Stomach smooth muscle (tissue), 2 donors: ENCODE data around the gene MAVS.
A peak's percentile ranks its signal among the peaks of the same experiment; 100 is the strongest.
"Not testable (repeated sequence)": the region's sequence is repeated elsewhere in the genome, so short reads cannot be mapped to it uniquely, and the experiment has no call there.

ENCODE experiments used
- H3K27ac ChIP-seq: one replicate; pipeline ENCODE4 v1.7.0; 2013; ENCODE audit warnings: mild to moderate bottlenecking, low read length, inconsistent platforms
- H3K27me3 ChIP-seq, 2 donors: one replicate each; pipeline ENCODE4 v1.7.0; 2013; ENCODE audit warnings: low read length in 2 of 2; ENCODE audit not compliant: insufficient read depth in 2 of 2, control insufficient read depth in 1 of 2
- H3K36me3 ChIP-seq, 2 donors: one replicate each; pipeline ENCODE4 v1.7.0; 2013; ENCODE audit warnings: low read length in 2 of 2; ENCODE audit not compliant: control insufficient read depth in 2 of 2, insufficient read depth in 2 of 2
- H3K4me1 ChIP-seq: one replicate; pipeline ENCODE4 v1.7.0; 2013; ENCODE audit warnings: low read length; ENCODE audit not compliant: control insufficient read depth, insufficient read depth
- H3K4me3 ChIP-seq, 2 donors: one replicate each; pipeline ENCODE4 v1.7.0; 2013; ENCODE audit warnings: low read length in 2 of 2
- H3K9ac ChIP-seq, 2 donors: one replicate each; pipeline ENCODE4 v1.7.0; 2013; ENCODE audit warnings: low read length in 2 of 2, mild to moderate bottlenecking in 1 of 2
- H3K9me3 ChIP-seq, 2 donors: one replicate each; pipeline ENCODE4 v1.7.0; 2013; ENCODE audit warnings: low read length in 2 of 2; ENCODE audit not compliant: control insufficient read depth in 2 of 2
- donor health status: healthy.
- donor health status: Pancreatic carcinoma.

MAVS gene

DNA sequence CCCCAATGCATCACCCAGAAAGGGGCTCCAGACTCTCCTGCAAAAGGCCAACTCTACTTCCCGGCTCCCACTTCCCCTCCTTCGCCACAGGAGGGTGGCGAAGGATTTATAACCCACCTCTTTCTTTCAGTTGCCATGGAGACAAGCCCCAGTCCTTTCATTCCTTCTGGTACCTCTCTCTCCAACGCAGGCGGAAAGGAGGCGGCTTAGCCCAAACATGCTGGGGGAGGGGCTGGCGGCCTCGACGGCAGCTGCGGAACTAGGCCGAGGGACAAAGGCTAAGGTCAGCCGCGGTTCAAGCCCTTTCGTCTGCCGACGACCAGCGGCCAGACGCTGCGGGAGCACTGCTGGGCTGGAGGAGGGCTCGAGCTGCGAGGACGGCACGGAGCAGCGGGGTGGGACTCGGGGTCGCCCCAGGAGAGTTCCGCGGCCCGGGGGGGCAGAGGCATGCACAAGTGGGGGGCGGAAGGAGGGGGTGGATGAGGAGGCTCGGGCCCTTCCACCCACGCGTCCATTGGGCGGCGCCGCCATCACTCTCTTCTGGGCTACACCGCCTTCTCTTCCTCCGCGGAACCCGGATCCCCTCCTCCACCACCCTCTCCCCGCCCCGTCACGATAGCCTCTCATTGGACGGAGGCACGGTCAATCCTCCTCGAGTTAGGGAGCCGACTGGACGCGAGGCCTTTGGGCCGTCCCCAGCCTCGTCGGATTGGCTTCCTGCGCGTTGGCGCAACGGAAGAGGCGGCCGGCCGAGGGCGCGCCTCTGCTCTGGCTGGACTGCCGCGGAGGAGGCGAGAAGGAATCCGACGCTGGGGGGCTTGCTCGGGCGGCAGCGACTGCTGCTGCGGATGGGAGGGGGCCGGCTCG lies 42.2 kb downstream of the MAVS start, which contains the start of gene PANK2:
TSS of gene PANK2 (plus strand) at position 766 of the 867 bp plus-strand sequence.
- Histone ChIP-seq H3K9me3 (no peaks in the 10 kb centered on the region), H3K36me3 (no peaks in the 10 kb centered on the region), H3K27me3 (no peaks in the 10 kb centered on the region), H3K27ac (peak within 1 kb of the TSS; percentile 80), H3K9ac (peak within 1 kb of the TSS; percentile 70 to 90), H3K4me1 (peaks cover 26% of the 10 kb centered on the region), H3K4me3 (peak within 1 kb of the TSS; percentile 85 to 96)

GRCh38 chr20:3889489-3890397 lies 43.1 kb downstream of the MAVS start:
- H3K9ac ChIP-seq = peak overlapping the region; percentile 70 to 81

GRCh38 chr20:3890398-3890751 lies 43.7 kb downstream of the MAVS start:
- Histone ChIP-seq H3K36me3 (no peaks in the 10 kb centered on the region), H3K9ac (peak overlapping the region; percentile 70 to 81), H3K4me1 (peaks cover 31% of the 10 kb centered on the region), H3K27me3 (no peaks in the 10 kb centered on the region), H3K27ac (peak overlapping the region; percentile 71), H3K9me3 (no peaks in the 10 kb centered on the region), H3K4me3 (peak overlapping the region; percentile 85 to 96)

More at GRCh38 chr20:3889489-3890397, 43.1 kb downstream of the MAVS start:
- peak overlapping the region; percentile 71 for H3K27ac ChIP-seq
- no peaks in the 10 kb centered on the region for H3K9me3 ChIP-seq
- peak overlapping the region; percentile 85 to 96 for H3K4me3 ChIP-seq
- peaks cover 31% of the 10 kb centered on the region for H3K4me1 ChIP-seq
- H3K36me3 ChIP-seq = no peaks in the 10 kb centered on the region
- H3K27me3 ChIP-seq = no peaks in the 10 kb centered on the region

- Histone ChIP-seq H3K9me3 (no peaks in the 10 kb centered on the region), H3K36me3 (no peaks in the 10 kb centered on the region), H3K4me3 (peak overlapping the region; percentile 85 to 96), H3K27me3 (no peaks in the 10 kb centered on the region), H3K4me1 (peaks cover 32% of the 10 kb centered on the region), H3K9ac (peak overlapping the region in 1 of 2 donors; percentile 70), H3K27ac (no peak overlapping the region)
Observed at GRCh38 chr20:3890999-3891929, 44.6 kb downstream of the MAVS start.

- Histone ChIP-seq H3K4me1 (peaks cover 38% of the 10 kb centered on the region), H3K27ac (no peak overlapping the region)
Observed at GRCh38 chr20:3894796-3895195, 48.2 kb downstream of the MAVS start.

GRCh38 chr20:3896302-3896701 lies 49.7 kb downstream of the MAVS start:
- H3K36me3 ChIP-seq = no peaks in the 10 kb centered on the region
- no peak overlapping the region for H3K27ac ChIP-seq
- H3K9ac ChIP-seq = no peak overlapping the region
- H3K27me3 ChIP-seq = no peaks in the 10 kb centered on the region
- H3K9me3 ChIP-seq = no peaks in the 10 kb centered on the region
- no peak overlapping the region for H3K4me3 ChIP-seq
- H3K4me1 ChIP-seq = peaks cover 27% of the 10 kb centered on the region

More at GRCh38 chr20:3894796-3895195, 48.2 kb downstream of the MAVS start:
- Histone ChIP-seq H3K4me3 (no peak overlapping the region), H3K9ac (no peak overlapping the region), H3K36me3 (no peaks in the 10 kb centered on the region), H3K9me3 (no peaks in the 10 kb centered on the region), H3K27me3 (no peaks in the 10 kb centered on the region)

DNA sequence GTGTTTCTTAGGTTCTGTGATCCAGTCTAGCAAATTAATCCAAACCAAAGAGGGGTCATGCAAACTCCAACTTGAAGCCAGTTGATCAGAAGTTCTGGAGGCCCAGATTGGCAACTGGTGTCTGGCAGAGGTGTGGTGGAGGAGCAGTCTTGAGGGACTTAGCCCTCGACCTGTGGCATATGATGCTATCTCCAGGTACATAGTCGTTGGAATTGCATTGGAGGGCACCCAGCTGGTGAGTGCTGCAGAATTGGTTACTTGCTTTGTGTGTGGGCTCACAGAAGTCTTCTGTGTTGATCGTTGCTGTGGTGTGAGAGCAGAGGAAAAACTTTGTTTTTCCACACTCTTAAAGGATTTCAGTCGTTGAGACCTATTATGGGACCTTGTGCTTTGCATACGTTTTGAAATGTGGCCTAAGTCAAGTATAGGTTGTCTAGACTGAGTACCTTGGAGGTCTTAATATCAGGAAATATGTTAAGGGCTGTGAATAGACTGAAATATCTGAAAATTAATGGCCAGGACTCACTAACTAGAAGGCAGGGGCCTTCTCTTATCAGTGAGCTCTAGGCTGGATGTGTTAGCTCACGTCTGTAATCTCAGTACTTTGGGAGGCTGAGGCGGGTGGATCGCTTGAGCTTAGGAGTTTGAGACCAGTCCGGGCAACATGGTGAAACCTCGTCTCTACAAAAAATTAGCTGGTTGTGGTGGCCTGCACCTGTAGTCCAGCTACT lies 50.4 kb downstream of the MAVS start:
- Histone ChIP-seq H3K9ac (no peak overlapping the region), H3K36me3 (no peaks in the 10 kb centered on the region), H3K9me3 (no peaks in the 10 kb centered on the region), H3K27ac (no peak overlapping the region), H3K4me1 (peaks cover 20% of the 10 kb centered on the region), H3K27me3 (no peaks in the 10 kb centered on the region), H3K4me3 (no peak overlapping the region)

DNA sequence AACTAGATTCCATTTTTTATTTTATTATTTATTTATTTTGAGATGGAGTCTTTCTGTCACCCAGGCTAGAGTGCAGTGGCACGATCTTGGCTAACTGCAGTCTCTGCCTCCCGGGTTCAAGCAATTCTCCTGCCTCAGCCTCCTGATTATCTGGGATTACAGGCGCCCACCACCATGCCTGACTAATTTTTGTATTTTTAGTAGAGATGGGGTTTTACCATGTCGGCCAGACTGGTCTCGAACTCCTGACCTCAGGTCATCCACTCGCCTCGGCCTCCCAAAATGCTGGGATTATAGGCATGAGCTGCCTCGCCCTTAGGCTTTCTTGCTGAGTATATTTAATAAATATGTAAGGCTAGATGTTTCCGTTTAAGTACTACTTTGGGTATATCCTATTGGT lies 51.5 kb downstream of the MAVS start:
- H3K27ac ChIP-seq, H3K36me3 ChIP-seq, H3K9me3 ChIP-seq, H3K27me3 ChIP-seq, H3K9ac ChIP-seq, H3K4me3 ChIP-seq: not testable (repeated sequence)
- H3K4me1 ChIP-seq = peaks cover 20% of the 10 kb centered on the region

DNA sequence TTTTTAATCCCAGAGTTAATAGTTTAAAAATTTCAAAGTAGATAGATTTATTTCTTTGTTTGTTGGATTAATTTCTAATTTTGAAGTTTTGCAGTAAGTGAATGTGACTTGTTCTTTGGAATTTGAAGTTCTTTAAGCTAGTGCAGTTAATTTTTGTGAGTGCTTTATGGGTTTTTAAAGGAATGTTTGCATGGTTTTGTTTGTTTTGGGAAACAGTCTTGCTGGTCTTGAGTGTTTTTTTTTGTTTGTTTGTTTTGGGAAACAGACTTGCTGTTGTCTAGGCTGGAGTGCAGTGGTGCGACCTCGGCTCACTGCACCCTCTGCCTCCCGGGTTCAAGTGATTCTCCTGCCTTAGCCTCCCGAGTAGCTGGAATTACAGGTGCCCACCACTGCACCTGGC lies 52.0 kb downstream of the MAVS start:
- no peaks in the 10 kb centered on the region for H3K27me3 ChIP-seq
- peaks cover 21% of the 10 kb centered on the region for H3K4me1 ChIP-seq
- no peaks in the 10 kb centered on the region for H3K9me3 ChIP-seq
- H3K4me3 ChIP-seq = no peak overlapping the region
- H3K9ac ChIP-seq = no peak overlapping the region
- no peak overlapping the region for H3K27ac ChIP-seq
- H3K36me3 ChIP-seq = no peaks in the 10 kb centered on the region
